HEK293T (cell line): ENCODE results near the gene HOXA3.

Experiments used
- CTCF ChIA-PET: fragments of 350-600 bp; formaldehyde crosslinking; extraction: SDS; loops from one replicate; lab custom pipeline; 2021; ENCODE audit warnings: antibody characterized with exemption, inconsistent platforms; lab: Yijun Ruan, JAX
- POLR2A ChIA-PET: fragments of 350-600 bp; formaldehyde crosslinking; extraction: SDS; loops from one replicate; lab custom pipeline; 2020; ENCODE audit warnings: antibody characterized with exemption, inconsistent platforms; lab: Yijun Ruan, JAX
- DNase-seq: peaks from one replicate; pipeline ENCODE4 v3.0.0; 2012; ENCODE audit warnings: mixed read lengths; ENCODE audit errors: extremely low spot score
- ARNT ChIP-seq: fragments of 450-650 bp; IDR thresholded peaks from 2 replicates; pipeline ENCODE4 v1.6.1; 2017; ENCODE audit warnings: mild to moderate bottlenecking
- BHLHE40 ChIP-seq: fragments of 450-650 bp; IDR thresholded peaks from 2 replicates; pipeline ENCODE4 v1.6.1; 2016; ENCODE audit warnings: mild to moderate bottlenecking, moderate library complexity, borderline replicate concordance
- CTBP1 ChIP-seq: fragments of 450-650 bp; IDR thresholded peaks from 2 replicates; pipeline ENCODE4 v1.6.1; 2016; ENCODE audit warnings: borderline replicate concordance
- ELF4 ChIP-seq: fragments of 450-650 bp; IDR thresholded peaks from 2 replicates; pipeline ENCODE4 v1.6.1; 2017; ENCODE audit warnings: antibody characterized with exemption
- FOXA1 ChIP-seq: fragments of 450-650 bp; IDR thresholded peaks from 2 replicates; pipeline ENCODE4 v1.6.1; 2016; ENCODE audit warnings: mild to moderate bottlenecking
- FOXK2 ChIP-seq: fragments of 450-650 bp; IDR thresholded peaks from 2 replicates; pipeline ENCODE4 v1.6.1; 2016; ENCODE audit warnings: mild to moderate bottlenecking
- HDGF ChIP-seq: fragments of 450-650 bp; IDR thresholded peaks from 2 replicates; pipeline ENCODE4 v1.6.1; 2017; ENCODE audit warnings: antibody characterized with exemption, borderline replicate concordance
- L3MBTL2 ChIP-seq: fragments of 450-650 bp; conservative IDR thresholded peaks from 2 replicates; pipeline ENCODE4 v1.6.1; 2016; ENCODE audit warnings: mild to moderate bottlenecking
- LEF1 ChIP-seq: fragments of 450-650 bp; IDR thresholded peaks from 2 replicates; pipeline ENCODE4 v1.6.1; 2017; ENCODE audit warnings: mild to moderate bottlenecking, borderline replicate concordance
- NFRKB ChIP-seq: fragments of 450-650 bp; IDR thresholded peaks from 2 replicates; pipeline ENCODE4 v1.6.1; 2016; ENCODE audit warnings: mild to moderate bottlenecking, moderate library complexity
- SP1 ChIP-seq: fragments of 450-650 bp; IDR thresholded peaks from 2 replicates; pipeline ENCODE4 v1.6.1; 2017
- SUZ12 ChIP-seq: fragments of 450-650 bp; IDR thresholded peaks from 2 replicates; pipeline ENCODE4 v1.6.1; 2016; ENCODE audit warnings: mild to moderate bottlenecking
- ZNF384 ChIP-seq: fragments of 450-650 bp; IDR thresholded peaks from 2 replicates; pipeline ENCODE4 v1.6.1; 2016
- TF ChIP-seq, protein P1 (sequence below): fragments of 450-650 bp; IDR thresholded peaks from 2 replicates; pipeline ENCODE4 v1.6.1; 2016

HOXA3 gene

DNA sequence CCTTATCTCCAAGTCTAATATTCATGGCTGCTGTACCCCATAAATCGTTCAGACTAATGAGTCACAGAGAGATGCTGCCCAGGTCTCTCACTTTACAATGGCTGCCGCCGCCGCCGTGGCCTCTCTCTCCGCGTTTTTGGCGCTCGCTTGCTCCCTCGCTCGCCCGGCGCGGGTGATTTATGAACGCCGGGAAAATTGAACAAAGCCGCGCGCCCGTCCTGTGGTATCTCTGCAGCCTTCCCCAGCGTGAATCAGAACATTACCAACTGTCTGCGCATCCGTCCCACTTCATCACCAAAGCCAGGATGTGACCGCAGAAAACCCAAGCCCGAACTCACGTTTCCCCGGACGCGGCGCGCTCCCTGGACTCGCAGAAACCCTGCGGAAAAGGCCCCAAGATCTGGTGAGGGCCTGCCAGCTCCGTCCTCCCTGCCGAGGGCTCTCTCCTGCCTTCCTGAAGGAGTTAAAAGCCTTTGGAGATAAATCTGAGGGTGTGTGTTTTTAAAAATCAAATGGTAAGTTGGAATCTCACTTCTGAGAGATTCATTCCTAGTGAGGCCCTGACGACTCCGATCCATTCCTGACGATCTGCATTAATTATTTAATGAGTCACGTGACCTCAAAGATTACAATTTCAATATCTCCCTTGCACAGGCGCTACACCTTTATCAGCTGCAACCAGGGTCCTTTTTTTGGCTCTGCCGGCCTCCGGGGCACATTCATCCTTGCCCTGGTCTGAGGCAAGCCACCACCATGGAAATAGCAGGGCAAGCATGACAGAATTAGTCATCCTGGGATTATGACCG is 28.1 kb downstream of the HOXA3 start:
- ChIA-PET CTCF (no interaction called here), POLR2A (interaction anchor here (1.1 kb wide), 1 partner anchor 9 kb away, joined by 3 read pairs; no protein-coding TSS in a partner anchor)
- DNase-seq: no peak
- TF ChIP-seq NFRKB (no peak), FOXK2 (no peak), BHLHE40 (no peak), SUZ12 (no peak), FOXA1 (no peak), CTBP1 (no peak)

DNA sequence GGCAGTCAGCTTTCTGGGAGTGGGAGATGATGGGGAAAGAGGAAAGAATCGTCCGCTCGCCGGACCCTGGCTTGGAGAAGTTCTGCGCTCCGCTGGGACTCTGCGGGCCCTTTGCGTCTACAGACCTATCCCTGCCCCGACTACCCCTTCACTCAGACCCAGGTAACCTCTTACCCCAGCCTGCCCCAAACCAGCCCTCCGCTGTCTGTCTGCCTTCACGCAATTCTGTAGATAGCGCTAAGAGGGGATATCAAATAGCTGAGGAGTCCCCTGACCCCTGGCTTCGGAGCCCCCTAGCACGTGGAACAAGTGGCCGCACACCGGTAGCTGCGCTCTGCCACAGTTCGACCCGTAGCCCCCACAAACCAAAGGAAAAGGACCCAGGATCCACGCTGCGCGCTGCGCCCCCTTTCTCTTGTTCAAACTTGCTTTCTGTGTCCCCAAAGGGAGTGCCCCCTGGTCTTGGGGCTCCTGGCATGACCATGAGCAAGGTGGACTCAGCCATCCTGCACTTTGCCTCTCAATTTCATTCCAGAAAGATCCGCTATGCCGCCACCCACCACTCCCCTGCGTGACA is 28.8 kb downstream of the HOXA3 start:
- ChIA-PET CTCF (no interaction called here), POLR2A (no interaction called here)
- no peak for DNase-seq
- TF ChIP-seq SP1: no peak
- TF ChIP-seq SUZ12: no peak
- TF ChIP-seq CTBP1: no peak
- TF ChIP-seq, protein P1, sequence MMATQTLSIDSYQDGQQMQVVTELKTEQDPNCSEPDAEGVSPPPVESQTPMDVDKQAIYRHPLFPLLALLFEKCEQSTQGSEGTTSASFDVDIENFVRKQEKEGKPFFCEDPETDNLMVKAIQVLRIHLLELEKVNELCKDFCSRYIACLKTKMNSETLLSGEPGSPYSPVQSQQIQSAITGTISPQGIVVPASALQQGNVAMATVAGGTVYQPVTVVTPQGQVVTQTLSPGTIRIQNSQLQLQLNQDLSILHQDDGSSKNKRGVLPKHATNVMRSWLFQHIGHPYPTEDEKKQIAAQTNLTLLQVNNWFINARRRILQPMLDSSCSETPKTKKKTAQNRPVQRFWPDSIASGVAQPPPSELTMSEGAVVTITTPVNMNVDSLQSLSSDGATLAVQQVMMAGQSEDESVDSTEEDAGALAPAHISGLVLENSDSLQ: no peak
- no peak for TF ChIP-seq LEF1
- no peak for TF ChIP-seq HDGF
- TF ChIP-seq ELF4: no peak
- TF ChIP-seq L3MBTL2: no peak
- TF ChIP-seq FOXA1: no peak

DNA sequence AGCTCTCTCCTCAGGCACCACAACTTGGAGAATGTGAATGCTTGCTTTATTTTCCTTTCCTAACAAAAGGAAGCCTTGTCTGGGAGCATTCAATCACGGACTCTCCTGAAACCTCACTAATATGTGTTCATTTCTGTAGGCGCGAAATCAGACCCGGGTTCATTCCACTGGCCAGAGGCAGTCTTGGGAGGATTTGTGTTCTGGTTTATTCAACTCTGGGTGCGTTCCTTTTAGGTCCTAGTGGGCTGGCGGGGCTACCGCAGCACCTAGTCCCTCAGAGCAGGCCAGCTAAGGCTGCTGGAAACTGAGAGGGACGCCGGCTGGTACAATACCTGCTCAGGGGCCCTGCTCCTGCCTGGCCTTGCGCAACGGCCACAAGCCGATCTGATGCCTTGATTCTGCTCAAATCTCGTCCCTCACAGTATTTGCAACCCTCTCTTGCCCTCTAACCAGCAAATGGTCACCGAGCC is 29.3 kb downstream of the HOXA3 start:
- CTCF ChIA-PET: no interaction called here
- POLR2A ChIA-PET: no interaction called here
- TF ChIP-seq, protein P1: 0 out of 2 replicates have a peak, but pooled peaks have one; percentile 4
- TF ChIP-seq NFRKB: no peak
- DNase-seq: no peak

DNA sequence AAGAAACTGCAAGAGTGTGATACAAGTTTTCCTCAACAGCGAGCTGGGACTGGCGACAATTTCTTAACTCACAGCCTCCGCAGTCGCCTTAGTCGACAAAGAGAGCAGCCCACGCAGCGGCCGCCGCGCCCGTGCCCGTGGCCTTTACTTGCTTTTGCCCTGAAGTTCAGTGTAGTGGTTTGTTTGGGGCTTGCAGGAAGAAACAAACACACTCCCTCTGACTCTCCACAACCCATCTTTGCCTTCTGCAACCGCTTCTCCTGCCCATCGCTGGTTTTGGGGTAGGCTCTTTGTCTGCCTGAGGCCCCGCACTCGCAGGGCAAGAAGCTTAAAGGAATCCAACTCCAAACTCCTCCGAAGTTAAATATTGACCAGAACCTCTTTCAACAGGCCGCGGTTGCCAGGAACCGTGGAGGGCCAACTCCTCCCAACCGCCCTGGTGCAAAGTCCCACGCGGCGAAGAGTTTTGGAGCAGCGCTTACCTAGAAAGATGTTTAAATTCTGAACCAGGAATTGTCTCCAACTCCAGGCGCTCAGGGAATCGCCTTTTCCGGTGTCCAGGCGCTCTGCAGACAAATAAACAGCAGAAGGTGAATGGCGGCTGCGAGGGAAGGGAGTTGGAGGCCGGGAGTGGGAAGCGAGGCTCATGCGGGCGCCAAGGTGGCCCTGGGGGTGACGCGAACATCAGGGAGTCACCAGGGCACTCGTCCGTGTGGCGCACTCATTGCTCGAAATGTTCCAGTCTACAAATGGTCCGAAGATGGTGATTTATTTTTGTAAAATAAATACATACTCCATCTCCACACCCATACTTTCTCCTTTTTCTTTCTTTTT is 30.1 kb downstream of the HOXA3 start:
- no peak for DNase-seq
- CTCF ChIA-PET: interaction anchor here (0.6 kb wide), 1 partner anchor 276 kb away, joined by 3 read pairs; no protein-coding TSS in a partner anchor
- no peak for TF ChIP-seq LEF1
- no peak for TF ChIP-seq ZNF384
- TF ChIP-seq ELF4: no peak
- TF ChIP-seq NFRKB: no peak
- no peak for TF ChIP-seq L3MBTL2
- no peak for TF ChIP-seq HDGF
- TF ChIP-seq BHLHE40: no peak
- no peak for TF ChIP-seq CTBP1
- TF ChIP-seq SUZ12: no peak
- POLR2A ChIA-PET: interaction anchor here (1.6 kb wide), 1 partner anchor 11 kb away, joined by 3 read pairs; no protein-coding TSS in a partner anchor

DNA sequence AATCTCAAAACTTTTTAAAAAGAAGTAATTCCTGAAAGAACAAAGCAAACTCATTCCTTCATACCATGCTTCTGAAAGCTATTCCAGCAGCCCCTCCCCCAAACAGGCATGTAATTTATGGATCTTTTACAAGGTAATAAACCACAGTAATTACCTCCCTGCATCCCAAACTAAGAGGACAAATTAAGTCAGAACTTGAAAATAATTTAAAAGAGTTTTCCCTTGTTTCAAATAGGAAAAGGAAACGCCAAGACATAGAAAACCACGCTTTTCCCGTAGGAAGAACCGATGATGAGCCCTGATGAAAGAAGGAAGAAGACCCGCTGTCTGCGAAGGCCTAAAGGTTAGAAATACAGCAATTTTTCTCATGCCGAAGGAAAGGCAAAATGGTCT is 30.7 kb downstream of the HOXA3 start:
- DNase-seq: no peak
- TF ChIP-seq ARNT (no peak), CTBP1 (peak; percentile 84)
- TF ChIP-seq, protein P1: peak; percentile 91
- ChIA-PET CTCF (interaction anchor here (0.6 kb wide), 1 partner anchor 275 kb away, joined by 3 read pairs; no protein-coding TSS in a partner anchor), POLR2A (interaction anchor here (1.6 kb wide), 1 partner anchor 11 kb away, joined by 3 read pairs; no protein-coding TSS in a partner anchor)

DNA sequence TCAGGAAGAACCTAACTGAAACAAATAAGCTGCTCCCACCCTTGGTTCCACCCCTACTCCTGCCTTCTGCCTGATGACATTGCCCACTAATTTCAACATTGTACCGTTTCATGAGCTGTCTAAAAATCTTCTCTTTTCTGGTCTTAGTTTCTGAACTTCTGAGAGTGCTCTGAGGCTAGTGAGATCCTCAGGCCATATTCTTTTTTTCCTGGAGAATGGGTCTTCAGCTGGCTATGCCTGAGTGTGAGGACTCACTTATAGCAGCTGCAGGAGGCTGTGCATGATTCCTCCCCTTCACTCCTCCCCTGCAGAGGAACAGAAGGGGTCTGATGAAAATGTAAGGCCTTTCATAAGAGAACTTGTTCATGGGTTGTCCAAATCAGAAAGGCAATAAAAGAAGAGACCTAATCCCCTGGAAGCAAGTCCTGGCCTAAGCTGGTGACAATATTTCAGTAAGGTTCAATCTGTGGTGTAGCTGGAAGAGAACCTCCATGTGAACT is 32.9 kb downstream of the HOXA3 start:
- CTCF ChIA-PET: interaction anchor here (0.8 to 1.4 kb wide), 3 partner anchors 11 to 42 kb away, joined by 3 read pairs; partner anchors contain the start of gene HOXA4
- POLR2A ChIA-PET: interaction anchor here (0.7 to 8.7 kb wide), 9 partner anchors 9 to 33 kb away, joined by 3 to 103 read pairs (median 4); partner anchors contain the start of genes HOXA1, HOXA3, HOXA4 and HOXA5
- no peak for DNase-seq
- TF ChIP-seq ZNF384 (no peak), FOXK2 (no peak), L3MBTL2 (no peak), BHLHE40 (no peak)
- TF ChIP-seq, protein P1: no peak
